PC-3 (cell line): ENCODE measurements around the gene DCLRE1C. TPM values are rescaled to one million over a fixed set of nuclear protein-coding genes. Genes with fewer than 3 reads are reported as not detected.

ENCODE experiments used
- total RNA-seq: library from RNA; depleted of rRNA; stranded (reverse); fragments of >200 nt; gene quantifications from 2 replicates; pipeline ENCODE4 v1.2.3, GENCODE V29; 2014; rRNA removed

Gene DCLRE1C
- total RNA-seq, 1 experiment from 2014 or later, result 9.8 TPM

Other genes with a start within 250 kb of the DCLRE1C start
- 33.5 and 36.6 TPM in 2 replicates for gene FAM107B, start 179.2 kb downstream of the DCLRE1C start, total RNA-seq
- 1.2 TPM in 1 of 2 replicates, not detected in the other for gene CDNF, start 116.1 kb downstream of the DCLRE1C start, total RNA-seq
- 17.5 and 18.1 TPM in 2 replicates for gene HSPA14, start 115.8 kb downstream of the DCLRE1C start, total RNA-seq
- gene MSANTD7, start 115.8 kb downstream of the DCLRE1C start, total RNA-seq, result 8.2 and 10.7 TPM in 2 replicates
- 6.4 and 6.9 TPM in 2 replicates for gene SUV39H2, start 75.2 kb downstream of the DCLRE1C start, total RNA-seq
- 1.6 TPM in 1 of 2 replicates, not detected in the other for gene MEIG1, start 5.3 kb upstream of the DCLRE1C start, total RNA-seq
- gene OLAH, start 89.8 kb upstream of the DCLRE1C start, total RNA-seq, result not detected in 2 replicates
- gene ACBD7, start 134.7 kb upstream of the DCLRE1C start, total RNA-seq, result 3.3 and 5.4 TPM in 2 replicates
- gene RPP38, start 143.3 kb upstream of the DCLRE1C start, total RNA-seq, result 8.5 and 9.9 TPM in 2 replicates
- 11.0 and 14.4 TPM in 2 replicates for gene NMT2, start 214.6 kb upstream of the DCLRE1C start, total RNA-seq